B cell (primary cell): ENCODE data around the gene STXBP4.

Source experiments
- CTCF ChIP-seq: fragments of 200-600 bp; IDR thresholded peaks from one replicate; pipeline ENCODE4 v1.8.0; 2022; ENCODE audit warnings: antibody characterized with exemption, mild to moderate bottlenecking
- EZH2 ChIP-seq: IDR thresholded peaks from 2 replicates; pipeline ENCODE4 v1.6.1; 2012; ENCODE audit warnings: borderline replicate concordance, low read depth, mild to moderate bottlenecking, moderate library complexity, low read length; ENCODE audit not compliant: insufficient read depth, poor library complexity, severe bottlenecking

DNA sequence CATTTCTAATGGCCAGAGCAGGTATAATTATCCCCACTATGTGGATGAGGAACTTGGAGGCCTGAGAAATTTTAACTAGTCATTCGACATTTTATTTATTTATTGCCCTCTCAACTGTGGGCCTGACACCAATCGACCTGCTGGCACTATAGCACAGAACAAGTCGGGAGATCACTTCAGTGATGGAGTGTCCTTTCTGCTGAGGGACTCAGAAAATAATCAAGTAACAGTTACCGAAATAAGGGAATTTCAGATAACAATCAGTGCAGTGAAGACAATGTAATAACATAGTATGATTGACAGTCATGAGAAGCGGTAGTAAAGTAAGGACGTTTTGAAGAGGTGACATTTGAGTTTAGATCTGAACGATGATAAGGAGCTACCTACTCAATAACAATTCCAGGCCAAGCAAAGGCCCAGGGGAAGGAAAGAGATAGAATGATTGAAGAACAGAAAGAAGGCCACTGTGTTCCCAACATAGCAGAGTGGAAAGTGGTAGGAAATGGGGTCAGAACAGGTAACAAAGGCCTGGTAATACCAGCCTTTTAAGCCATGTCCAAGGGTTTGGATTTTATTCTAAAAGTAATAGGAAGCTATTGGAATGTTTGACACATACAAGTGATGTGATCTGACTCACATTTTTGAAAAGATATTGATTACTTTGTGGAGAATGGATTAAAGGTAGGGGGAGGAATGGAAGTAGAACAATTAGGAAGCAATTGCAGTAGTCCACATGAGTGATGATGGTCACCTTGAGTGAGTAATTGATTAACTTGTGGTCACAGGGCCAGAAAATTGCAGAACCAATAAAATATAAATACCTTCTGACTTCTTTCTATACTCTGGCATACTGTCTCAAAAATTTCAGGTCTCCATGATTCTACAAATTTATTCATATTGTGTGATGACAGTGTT is 1.4 kb downstream of the STXBP4 start:
- TF ChIP-seq CTCF (no peak), EZH2 (no peak)
